Panc1 (cell line): ENCODE data around the gene EMP2.

Source experiments
- CTCF ChIP-seq: fragments of 450-650 bp; IDR thresholded peaks from 2 replicates; pipeline ENCODE4 v1.5.1; 2017; ENCODE audit warnings: mild to moderate bottlenecking
- POLR2AphosphoS5 ChIP-seq: IDR thresholded peaks from 2 replicates; pipeline ENCODE4 v1.6.1; 2012; ENCODE audit warnings: mild to moderate bottlenecking, low read depth, low read length, moderate library complexity
- REST ChIP-seq, 2 experiments: IDR thresholded peaks; 2 replicates each; pipeline ENCODE4 v1.6.1; 2011 to 2012; ENCODE audit warnings: low read depth in 2 of 2, control low read depth in 1 of 2, low read length in 1 of 2, mild to moderate bottlenecking in 1 of 2, moderate library complexity in 1 of 2; ENCODE audit not compliant: insufficient read depth in 1 of 2
- SIN3A ChIP-seq: IDR thresholded peaks from 2 replicates; pipeline ENCODE4 v1.6.1; 2012; ENCODE audit warnings: low read depth, mild to moderate bottlenecking, low read length, moderate library complexity, borderline replicate concordance; ENCODE audit not compliant: insufficient read depth
- TCF7L2 ChIP-seq: IDR thresholded peaks from 2 replicates; pipeline ENCODE4 v1.6.1; 2011; ENCODE audit warnings: mild to moderate bottlenecking, low read depth, low read length, inconsistent platforms

- TF ChIP-seq POLR2AphosphoS5 (no peak), CTCF (no peak), SIN3A (no peak), REST (IDR thresholded peaks at IDR 0.05; ENCODE audit: insufficient read depth in 1 of 2, low read depth in 2 of 2, low read length in 1 of 2) (no peak), TCF7L2 (no peak)
These were observed 24.2 kb downstream of the EMP2 start for GRCh38 chr16:10556236-10556635.
